NOMO-1 treated with DMSO at 0.1 percent for 48 hours (cell line): Measurements from ENCODE around the gene GOLGA5.
"Not testable (repeated sequence)": the region's sequence is repeated elsewhere in the genome, so short reads cannot be mapped to it uniquely, and the experiment has no call there.

ENCODE experiments used
- DNase-seq: peaks from one replicate; lab custom pipeline; 2025; ENCODE audit not compliant: unreplicated experiment; lab: John Stamatoyannopoulos, UW

GOLGA5 gene

GRCh38 chr14:92819680-92820535 is 25.8 kb downstream of the GOLGA5 start:
- DNase-seq, result not testable (repeated sequence)

GRCh38 chr14:92820536-92820840 is 26.4 kb downstream of the GOLGA5 start:
- DNase-seq, result not testable (repeated sequence)

DNA sequence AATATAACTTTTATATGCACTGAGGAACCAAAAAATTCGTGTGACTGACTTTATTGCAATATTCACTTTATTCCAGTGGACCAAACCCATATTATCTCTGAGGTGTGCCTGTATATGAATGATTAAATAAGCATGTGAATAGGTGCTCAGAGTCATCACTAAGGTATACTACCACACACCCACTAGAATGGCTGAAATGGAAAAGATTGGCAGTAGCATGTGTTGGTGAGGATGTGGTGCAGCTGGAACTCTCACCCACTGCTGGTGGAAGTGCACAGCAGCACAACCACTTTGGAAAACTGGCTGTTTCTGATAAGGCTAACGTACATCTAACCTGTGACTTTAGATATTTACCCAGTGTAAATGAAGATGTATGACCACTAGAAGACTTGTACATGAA is 36.8 kb downstream of the GOLGA5 start:
- DNase-seq, result no peak

DNA sequence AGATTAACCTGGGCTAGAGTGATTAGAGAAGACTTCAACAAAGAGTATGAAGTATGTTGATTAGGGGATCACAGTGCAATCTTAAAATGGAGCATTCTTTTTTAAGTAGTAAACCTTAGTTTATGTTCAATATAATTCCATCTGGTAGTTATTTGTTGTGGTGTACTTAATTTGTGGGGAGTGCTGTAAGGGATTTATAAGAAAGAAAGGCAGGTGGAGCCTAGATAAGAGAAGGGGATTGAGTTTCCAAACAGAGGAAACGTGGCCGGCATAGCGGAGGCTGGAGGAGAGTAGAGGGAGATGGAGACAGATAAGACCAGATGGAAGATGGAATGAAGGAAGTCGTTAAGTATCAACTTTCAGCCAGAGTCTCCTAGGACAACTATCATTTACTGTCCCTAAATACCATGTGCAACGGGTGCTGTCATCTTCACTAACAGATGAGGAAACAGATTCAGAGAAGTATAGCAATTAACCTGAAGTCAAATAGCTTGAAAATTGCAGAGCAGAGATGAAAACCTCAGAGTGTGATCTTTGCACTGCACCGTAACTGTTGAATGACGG is 38.1 kb downstream of the GOLGA5 start:
- DNase-seq, result no peak

- no peak for DNase-seq
These were observed 47.8 kb downstream of the GOLGA5 start for GRCh38 chr14:92841930-92842329.

- DNase-seq, result no peak
These were observed 50.1 kb downstream of the GOLGA5 start for GRCh38 chr14:92844204-92844603.

- peak; percentile 89 for DNase-seq
These were observed 52.2 kb downstream of the GOLGA5 start for GRCh38 chr14:92846162-92846897.

DNA sequence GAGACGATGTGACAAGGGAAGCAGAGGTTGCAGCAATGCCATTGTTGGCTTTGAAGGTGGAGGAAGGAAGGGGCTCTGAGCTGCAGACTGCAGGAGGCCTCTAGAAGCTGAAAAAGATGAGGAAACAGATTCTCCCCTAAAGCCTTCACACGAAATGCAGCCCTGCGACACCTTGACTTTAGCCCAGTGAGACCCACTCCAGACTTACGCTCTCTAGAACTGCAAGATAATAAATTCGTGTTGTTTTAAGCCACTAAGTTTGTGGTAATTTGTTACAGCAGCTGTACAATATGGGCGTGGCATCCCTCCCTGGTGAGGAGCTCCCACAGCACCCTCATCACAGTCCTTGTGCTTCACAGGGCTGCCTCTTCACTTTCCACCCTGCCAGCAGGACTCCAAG is 53.2 kb downstream of the GOLGA5 start:
- peak; percentile 57 for DNase-seq

GRCh38 chr14:92847749-92848148 is 53.6 kb downstream of the GOLGA5 start:
- no peak for DNase-seq

- no peak for DNase-seq
These were observed 54.8 kb downstream of the GOLGA5 start for GRCh38 chr14:92848887-92849286.

- no peak for DNase-seq
These were observed 56.4 kb downstream of the GOLGA5 start for GRCh38 chr14:92850492-92850891.

DNA sequence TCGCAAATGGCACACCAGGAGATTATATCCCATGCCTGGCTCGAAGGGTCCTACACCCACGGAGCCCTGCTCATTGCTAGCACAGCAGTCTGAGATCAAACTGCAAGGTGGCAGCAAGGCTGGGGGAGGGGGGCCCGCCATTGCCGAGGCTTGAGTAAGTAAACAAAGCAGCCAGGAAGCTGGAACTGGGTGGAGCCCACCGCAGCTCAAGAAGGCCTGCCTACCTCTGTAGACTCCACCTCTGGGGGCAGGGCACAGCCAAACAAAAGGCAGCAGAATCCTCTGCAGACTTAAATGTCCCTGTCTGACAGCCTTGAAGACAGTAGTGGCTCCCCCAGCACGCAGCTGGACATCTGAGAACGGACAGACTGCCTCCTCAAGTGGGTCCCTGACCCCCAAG is 59.0 kb downstream of the GOLGA5 start:
- not testable (repeated sequence) for DNase-seq

GRCh38 chr14:92860049-92860840 is 66.1 kb downstream of the GOLGA5 start:
- DNase-seq, result no peak

- no peak for DNase-seq
These were observed 68.0 kb downstream of the GOLGA5 start for GRCh38 chr14:92861856-92862745.

- DNase-seq, result no peak
These were observed 69.4 kb downstream of the GOLGA5 start for GRCh38 chr14:92863286-92864080.

DNA sequence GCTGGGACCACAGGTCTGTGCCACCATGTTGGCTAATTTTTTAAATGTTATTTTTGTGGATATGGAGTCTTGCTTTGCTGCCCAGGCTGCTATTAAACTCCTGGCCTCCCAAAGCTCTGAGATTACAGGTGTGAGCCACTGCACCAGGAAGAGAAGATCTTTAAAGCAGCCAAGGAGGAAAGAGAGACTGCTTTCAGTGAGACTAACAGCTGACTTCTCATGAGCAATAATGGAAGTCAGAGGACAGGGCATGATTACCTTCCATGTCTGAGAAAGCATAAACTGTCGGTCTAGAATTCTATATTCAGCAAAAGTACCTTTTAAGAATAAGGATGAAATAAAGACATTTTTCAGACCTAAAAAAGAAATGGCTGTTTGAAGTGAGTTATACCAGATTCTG is 71.6 kb downstream of the GOLGA5 start:
- no peak for DNase-seq

DNA sequence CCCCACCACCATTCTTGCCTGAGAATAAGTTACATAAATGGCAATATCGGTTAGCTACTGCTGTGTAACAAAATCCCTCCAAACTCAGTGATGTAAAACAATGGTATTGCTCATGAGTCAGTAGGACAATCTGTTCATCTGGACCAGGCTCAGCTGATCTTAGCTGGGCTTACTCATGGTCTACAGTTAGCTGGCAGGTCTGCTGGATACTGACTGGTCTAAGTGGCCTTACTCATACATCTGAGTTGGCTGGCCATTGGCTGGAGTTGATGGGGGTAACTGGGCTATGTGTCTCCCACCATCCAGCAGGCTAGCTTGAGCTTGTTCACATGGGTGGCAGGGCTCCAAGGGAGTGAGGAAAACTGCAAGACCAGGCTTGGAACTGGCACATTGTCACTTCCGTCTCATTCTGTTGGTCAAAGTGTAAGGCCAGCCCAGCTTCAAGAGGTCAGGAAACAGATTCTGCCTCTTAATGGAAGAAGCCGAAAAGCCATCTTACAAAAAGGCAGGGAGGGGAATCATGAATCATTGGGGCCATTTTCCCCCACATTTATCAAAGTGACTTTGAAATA is 72.2 kb downstream of the GOLGA5 start:
- no peak for DNase-seq

GRCh38 chr14:92866901-92867865 is 73.1 kb downstream of the GOLGA5 start:
- no peak for DNase-seq
